ENCODE data around the gene ADPRHL1. TPM values are rescaled to one million over a fixed set of nuclear protein-coding genes. Genes with fewer than 3 reads are reported as not detected.
"Not testable (repeated sequence)": the region's sequence is repeated elsewhere in the genome, so short reads cannot be mapped to it uniquely, and the experiment has no call there.

ADPRHL1 gene
- total RNA-seq, 1 donor from 2014 or later: 2.6 TPM

GRCh38 chr13:113393563-113394338 lies 59.5 kb downstream of the ADPRHL1 start:
- peak; percentile 95 for DNase-seq (ENCODE audit: extremely low spot score, unreplicated experiment)
- Mint-ChIP-seq H3K36me3 (ENCODE audit: unreplicated experiment) (no peaks in the 10 kb centered on the region), H3K4me3 (ENCODE audit: unreplicated experiment) (peak overlapping the region; percentile 82), H3K27me3 (ENCODE audit: unreplicated experiment) (no peaks in the 10 kb centered on the region), H3K9me3 (ENCODE audit: unreplicated experiment) (no peaks in the 10 kb centered on the region), H3K4me1 (ENCODE audit: unreplicated experiment) (peaks cover 12% of the 10 kb centered on the region), H3K27ac (ENCODE audit: unreplicated experiment) (peak overlapping the region; percentile 23)
- peak; percentile 95 for TF ChIP-seq CTCF (IDR thresholded peaks at IDR 0.05)

- Mint-ChIP-seq H3K27ac (ENCODE audit: unreplicated experiment) (no peak overlapping the region), H3K4me1 (ENCODE audit: unreplicated experiment) (peaks cover 6% of the 10 kb centered on the region)
Observed at GRCh38 chr13:113393226-113393562, 60.1 kb downstream of the ADPRHL1 start.

GRCh38 chr13:113390874-113391497 lies 62.3 kb downstream of the ADPRHL1 start:
- H3K4me3 Mint-ChIP-seq (ENCODE audit: unreplicated experiment): no peak overlapping the region
- H3K9me3 Mint-ChIP-seq (ENCODE audit: unreplicated experiment): peaks cover 14% of the 10 kb centered on the region
- TF ChIP-seq CTCF (IDR thresholded peaks at IDR 0.05): no peak
- DNase-seq (ENCODE audit: extremely low spot score, unreplicated experiment): no peak
- H3K4me1 Mint-ChIP-seq (ENCODE audit: unreplicated experiment): peaks cover 4% of the 10 kb centered on the region
- no peaks in the 10 kb centered on the region for H3K36me3 Mint-ChIP-seq (ENCODE audit: unreplicated experiment)
- no peak overlapping the region for H3K27ac Mint-ChIP-seq (ENCODE audit: unreplicated experiment)
- H3K27me3 Mint-ChIP-seq (ENCODE audit: unreplicated experiment): no peaks in the 10 kb centered on the region

More at GRCh38 chr13:113393226-113393562, 60.1 kb downstream of the ADPRHL1 start:
- Mint-ChIP-seq H3K9me3 (ENCODE audit: unreplicated experiment) (no peaks in the 10 kb centered on the region), H3K4me3 (ENCODE audit: unreplicated experiment) (peak overlapping the region; percentile 82), H3K36me3 (ENCODE audit: unreplicated experiment) (no peaks in the 10 kb centered on the region), H3K27me3 (ENCODE audit: unreplicated experiment) (no peaks in the 10 kb centered on the region)
- TF ChIP-seq CTCF (IDR thresholded peaks at IDR 0.05): no peak
- no peak for DNase-seq (ENCODE audit: extremely low spot score, unreplicated experiment)

GRCh38 chr13:113389586-113389985 lies 63.7 kb downstream of the ADPRHL1 start:
- H3K27me3 Mint-ChIP-seq (ENCODE audit: unreplicated experiment); DNase-seq (ENCODE audit: extremely low spot score, unreplicated experiment); H3K4me3 Mint-ChIP-seq (ENCODE audit: unreplicated experiment); H3K36me3 Mint-ChIP-seq (ENCODE audit: unreplicated experiment); H3K27ac Mint-ChIP-seq (ENCODE audit: unreplicated experiment); H3K4me1 Mint-ChIP-seq (ENCODE audit: unreplicated experiment): not testable (repeated sequence)
- H3K9me3 Mint-ChIP-seq (ENCODE audit: unreplicated experiment): peaks cover 20% of the 10 kb centered on the region

- H3K27ac Mint-ChIP-seq (ENCODE audit: unreplicated experiment): no peak overlapping the region
- H3K9me3 Mint-ChIP-seq (ENCODE audit: unreplicated experiment): peaks cover 35% of the 10 kb centered on the region
- H3K36me3 Mint-ChIP-seq (ENCODE audit: unreplicated experiment): peaks cover 3% of the 10 kb centered on the region
Observed at GRCh38 chr13:113387396-113387795, 65.9 kb downstream of the ADPRHL1 start.

More at GRCh38 chr13:113387396-113387795, 65.9 kb downstream of the ADPRHL1 start:
- TF ChIP-seq CTCF (IDR thresholded peaks at IDR 0.05): no peak
- Mint-ChIP-seq H3K27me3 (ENCODE audit: unreplicated experiment) (no peaks in the 10 kb centered on the region), H3K4me3 (ENCODE audit: unreplicated experiment) (no peak overlapping the region), H3K4me1 (ENCODE audit: unreplicated experiment) (no peaks in the 10 kb centered on the region)
- no peak for DNase-seq (ENCODE audit: extremely low spot score, unreplicated experiment)
